ENCODE measurements around the gene LRRC74B. TPM values are rescaled to one million over a fixed set of nuclear protein-coding genes. Genes with fewer than 3 reads are reported as not detected.

Gene LRRC74B
- total RNA-seq, 6 experiments from 2014 or later = not detected

- H3K4me1 ChIP-seq = peaks cover 0 to 3% (median 0%) of the 10 kb centered on the region in 4 donors
- no peaks in the 10 kb centered on the region for H3K36me3 ChIP-seq
- no peak overlapping the region for H3K4me3 ChIP-seq
- ATAC-seq (no peak), DNase-seq (no peak)
- H3K27ac ChIP-seq = no peak overlapping the region
- no peaks in the 10 kb centered on the region for H3K9me3 ChIP-seq
- TF ChIP-seq CTCF (IDR thresholded peaks at IDR 0.05) (no peak), POLR2A (IDR thresholded peaks at IDR 0.05) (no peak)
- 71% methylated on average over 3 of the region's 3 CpGs for WGBS (ENCODE audit: insufficient coverage, low coverage, low lambda C conversion rate, missing lambda C conversion rate)
- intact Hi-C loops (cut with DNase I) = no loop called here
- H3K27me3 ChIP-seq = no peaks in the 10 kb centered on the region
Observed at GRCh38 chr22:21104126-21104691, 58.5 kb downstream of the LRRC74B start.

GRCh38 chr22:21105294-21105693 is 59.5 kb downstream of the LRRC74B start:
- intact Hi-C loops (cut with DNase I) = no loop called here
- no peak overlapping the region for H3K4me3 ChIP-seq
- H3K36me3 ChIP-seq = no peaks in the 10 kb centered on the region
- no peak for TF ChIP-seq CTCF (IDR thresholded peaks at IDR 0.05)
- TF ChIP-seq POLR2A (IDR thresholded peaks at IDR 0.05) = no peak
- peaks cover 0 to 3% (median 0%) of the 10 kb centered on the region in 4 donors for H3K4me1 ChIP-seq
- no peaks in the 10 kb centered on the region for H3K27me3 ChIP-seq
- ATAC-seq = no peak
- no peak overlapping the region for H3K27ac ChIP-seq
- no peak for DNase-seq
- 77% methylated on average over 2 of the region's 2 CpGs for WGBS (ENCODE audit: insufficient coverage, low coverage, low lambda C conversion rate, missing lambda C conversion rate)
- H3K9me3 ChIP-seq = no peaks in the 10 kb centered on the region

GRCh38 chr22:21106000-21106399 is 60.3 kb downstream of the LRRC74B start:
- Histone ChIP-seq H3K27me3 (no peaks in the 10 kb centered on the region), H3K27ac (no peak overlapping the region), H3K4me3 (no peak overlapping the region), H3K9me3 (no peaks in the 10 kb centered on the region), H3K4me1 (peaks cover 0 to 3% (median 0%) of the 10 kb centered on the region in 4 donors), H3K36me3 (no peaks in the 10 kb centered on the region)
- DNase-seq = no peak
- 68% methylated on average over 5 of the region's 5 CpGs for WGBS (ENCODE audit: insufficient coverage, low coverage, low lambda C conversion rate, missing lambda C conversion rate)
- ATAC-seq = no peak
- intact Hi-C loops (cut with DNase I) = no loop called here
- TF ChIP-seq POLR2A (IDR thresholded peaks at IDR 0.05) (no peak), CTCF (IDR thresholded peaks at IDR 0.05) (no peak)

GRCh38 chr22:21108379-21109115 is 62.8 kb downstream of the LRRC74B start:
- intact Hi-C loops (cut with DNase I) = no loop called here
- no peaks in the 10 kb centered on the region for H3K9me3 ChIP-seq
- H3K4me3 ChIP-seq = no peak overlapping the region
- H3K27me3 ChIP-seq = no peaks in the 10 kb centered on the region
- DNase-seq (no peak), ATAC-seq (no peak)
- no peak for TF ChIP-seq POLR2A (IDR thresholded peaks at IDR 0.05)
- no peak for TF ChIP-seq CTCF (IDR thresholded peaks at IDR 0.05)
- no peaks in the 10 kb centered on the region for H3K36me3 ChIP-seq
- no peak overlapping the region for H3K27ac ChIP-seq
- WGBS (ENCODE audit: insufficient coverage, low coverage, low lambda C conversion rate, missing lambda C conversion rate) = 66% methylated on average over 4 of the region's 4 CpGs
- no peaks in the 10 kb centered on the region for H3K4me1 ChIP-seq

MicroRNA genes within 50 kb of the gene (microRNA counts, 767-probe panel; counts per million panel counts)
- microRNA hsa-miR-649 = 237 counts per million

Small RNA genes within 50 kb of the gene (microRNA-seq; reads per million reads assigned to microRNA genes)
- gene MIR649 = 0 reads per million in 2 donors

Small RNA genes within 50 kb of the gene (small RNA-seq; reads per million reads assigned to genes)
- 0 reads per million in 2 experiments for gene MIR649

Other genes starting within 250 kb of the LRRC74B start
- gene PI4KA, start 187.1 kb upstream of the LRRC74B start, total RNA-seq = 10 to 100 TPM; 35.3 to 55.4 (median 47.7) TPM
- gene SNAP29, start 186.9 kb upstream of the LRRC74B start, total RNA-seq = 10 to 100 TPM; 17.6 to 27.0 (median 22.4) TPM
- 10 to 100 TPM; 27.5 to 53.1 (median 35.2) TPM for gene CRKL, start 128.5 kb upstream of the LRRC74B start, total RNA-seq
- gene AIFM3, start 78.7 kb upstream of the LRRC74B start, total RNA-seq = 1 to 10 TPM in 3 of 6 experiments, under 1 TPM in 3; 0.37 to 1.4 (median 1.0) TPM
- 10 to 100 TPM; 22.7 to 33.3 (median 27.0) TPM for gene LZTR1, start 63.6 kb upstream of the LRRC74B start, total RNA-seq
- 10 to 100 TPM in 5 of 6 experiments, 1 to 10 TPM in 1; 9.3 to 32.5 (median 15.6) TPM for gene THAP7, start 43.8 kb upstream of the LRRC74B start, total RNA-seq
- gene P2RX6, start 30.8 kb upstream of the LRRC74B start, total RNA-seq = 1 to 10 TPM in 1 of 6 experiments, under 1 TPM in 4, not detected in 1; 0.09 to 1.4 (median 0.42) TPM
- under 1 TPM in 5 of 6 experiments, not detected in 1; 0.12 to 0.35 (median 0.18) TPM for gene SLC7A4, start 13.4 kb upstream of the LRRC74B start, total RNA-seq